Naive thymus-derived CD4-positive, alpha-beta T cell (primary cell): ENCODE measurements around the gene KCMF1. TPM values are rescaled to one million over a fixed set of nuclear protein-coding genes. Genes with fewer than 3 reads are reported as not detected.
A peak's percentile ranks its signal among the peaks of the same experiment; 100 is the strongest.

ENCODE experiments used
- ATAC-seq: fragments of 150-1000 bp; cut with Tn5 transposase; 2 replicates; pipeline ENCODE4 v1.10.0; 2021; ENCODE audit warnings: mild to moderate bottlenecking, moderate library complexity
- CTCF ChIA-PET: fragments of 350-600 bp; sonication (Branson Sonifier 250); formaldehyde crosslinking; loops from one replicate; lab custom pipeline; 2021; ENCODE audit warnings: antibody characterized with exemption; lab: Charles Lee
- POLR2A ChIA-PET: fragments of 350-600 bp; sonication (Branson Sonifier 250); formaldehyde crosslinking; loops from one replicate; lab custom pipeline; 2021; ENCODE audit warnings: antibody characterized with exemption, inconsistent platforms; lab: Charles Lee
- DNase-seq, 9 donors: peaks; one replicate each; pipeline versions ENCODE4 v3.0.0 to v3.0.0-alpha.2; 2020 to 2022; ENCODE audit warnings: mixed read lengths in 1 of 9
- H3K27ac ChIP-seq: one replicate; pipeline ENCODE4 v1.7.0; 2013; ENCODE audit warnings: mild to moderate bottlenecking, low read depth, low read length, moderate library complexity
- H3K27me3 ChIP-seq, 2 donors: one replicate each; pipeline ENCODE4 v1.7.0; 2013; ENCODE audit warnings: low read length in 2 of 2, mild to moderate bottlenecking in 2 of 2, moderate library complexity in 2 of 2; ENCODE audit not compliant: control insufficient read depth in 2 of 2, insufficient read depth in 2 of 2
- H3K36me3 ChIP-seq, 3 experiments: 1 replicate in 2 of 3; 2 replicates in 1 of 3; pipeline ENCODE4 v1.7.0; 2013; ENCODE audit warnings: low read length in 3 of 3, mild to moderate bottlenecking in 3 of 3, moderate library complexity in 1 of 3; ENCODE audit not compliant: insufficient read depth in 3 of 3, control insufficient read depth in 2 of 3
- H3K4me1 ChIP-seq, 2 donors: one replicate each; pipeline ENCODE4 v1.7.0; 2013; ENCODE audit warnings: low read length in 2 of 2, mild to moderate bottlenecking in 2 of 2, moderate library complexity in 1 of 2; ENCODE audit not compliant: control insufficient read depth in 2 of 2, insufficient read depth in 2 of 2
- H3K4me3 ChIP-seq: 2 replicates; pipeline ENCODE4 v1.7.0; 2013; ENCODE audit warnings: mild to moderate bottlenecking, low read length
- H3K9me3 ChIP-seq, 3 experiments: 1 replicate in 2 of 3; 2 replicates in 1 of 3; pipeline ENCODE4 v1.7.0; 2013; ENCODE audit warnings: low read length in 3 of 3; ENCODE audit not compliant: control insufficient read depth in 2 of 3
- H3K27ac Mint-ChIP-seq, 9 donors: one replicate each; pipeline ENCODE4 v1.8.0; 2020 to 2022; ENCODE audit warnings: mixed read lengths in 9 of 9, mild to moderate bottlenecking in 8 of 9, moderate library complexity in 5 of 9, inconsistent platforms in 2 of 9
- H3K27me3 Mint-ChIP-seq, 5 donors: one replicate each; pipeline ENCODE4 v1.8.0; 2021 to 2022; ENCODE audit warnings: mixed read lengths in 5 of 5, mild to moderate bottlenecking in 1 of 5
- H3K36me3 Mint-ChIP-seq, 5 donors: one replicate each; pipeline ENCODE4 v1.8.0; 2020 to 2022; ENCODE audit warnings: mixed read lengths in 5 of 5, mild to moderate bottlenecking in 3 of 5, inconsistent platforms in 1 of 5
- H3K4me1 Mint-ChIP-seq, 7 donors: one replicate each; pipeline ENCODE4 v1.8.0; 2020 to 2022; ENCODE audit warnings: mixed read lengths in 7 of 7, mild to moderate bottlenecking in 3 of 7, inconsistent platforms in 1 of 7
- H3K4me3 Mint-ChIP-seq, 10 donors: one replicate each; pipeline ENCODE4 v1.8.0; 2020 to 2022; ENCODE audit warnings: mild to moderate bottlenecking in 10 of 10, mixed read lengths in 10 of 10, moderate library complexity in 6 of 10, inconsistent platforms in 2 of 10
- H3K9me3 Mint-ChIP-seq, 11 donors: one replicate each; pipeline ENCODE4 v1.8.0; 2020 to 2022; ENCODE audit warnings: mixed read lengths in 11 of 11, mild to moderate bottlenecking in 4 of 11, inconsistent platforms in 1 of 11, moderate library complexity in 1 of 11
- intact Hi-C, 2 donors: fragments of 100-400 bp; cut with micrococcal nuclease; formaldehyde crosslinking; loops; one replicate each; pipeline ENCODE4 v1.15.1; 2023
- polyA plus RNA-seq, 2 donors: library from polyadenylated mRNA; unstranded; fragments of 300-500 nt; fragmentation: Illumina TruSeq; gene quantifications; one replicate each; pipeline ENCODE4 v1.2.3, GENCODE V29; 2021
- total RNA-seq, 6 experiments: library from RNA in 5 of 6; stranded (reverse) in 5 of 6; gene quantifications; 1 replicate in 5 of 6; 2 replicates in 1 of 6; pipeline ENCODE4 v1.2.3 and lab custom pipeline; 2021 to 2026

KCMF1 gene
- total RNA-seq (10 to 100 TPM; 57.7 to 81.3 (median 60.8) TPM), polyA plus RNA-seq (10 to 100 TPM; 15.6 to 20.2 TPM), total RNA-seq (lab: John Stamatoyannopoulos, UW) (33.4 reads per million, percentile 62 among the genes with 10 or more reads in this experiment)

DNA sequence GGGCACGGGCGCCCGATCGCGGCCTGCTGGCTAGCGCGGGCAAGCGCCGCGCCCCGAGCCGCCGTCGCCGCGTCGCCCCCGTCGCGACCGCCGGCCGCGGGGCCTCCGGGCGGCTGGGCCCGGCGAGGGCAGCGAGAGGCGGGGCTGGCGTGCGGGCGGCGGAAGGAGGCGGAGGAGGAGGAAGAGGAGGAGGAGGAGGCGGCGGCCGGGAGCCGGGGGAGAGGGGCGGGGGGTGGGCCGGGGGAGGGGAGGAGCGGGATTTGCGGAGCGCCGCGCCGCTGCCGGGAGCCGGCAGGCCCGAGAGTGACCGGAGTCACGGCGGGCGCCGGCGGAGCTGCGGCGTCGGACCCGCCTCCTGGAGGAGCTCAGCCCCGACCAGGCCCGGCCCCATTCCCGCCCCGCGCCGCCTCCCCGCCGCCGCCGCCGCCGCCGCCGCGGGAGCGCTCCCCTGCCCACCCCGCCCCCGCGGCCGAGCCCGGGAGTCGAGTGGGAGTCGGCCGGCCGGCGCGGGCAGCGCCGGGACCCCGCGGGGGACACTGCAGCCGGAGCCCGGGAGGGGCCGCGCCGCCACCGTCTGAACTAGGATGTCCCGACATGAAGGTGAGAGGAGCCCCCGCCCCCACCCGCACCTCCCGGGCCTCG lies at the start of gene KCMF1:
Gene KCMF1 (plus strand): TSS at position 294 of the 642 bp plus-strand sequence. CDS start 291 bp downstream, at position 585.
- Mint-ChIP-seq H3K4me3 (peak within 1 kb of the TSS; percentile 89 to 100 (median 99)), H3K9me3 (peaks cover 0 to 4% (median 0%) of the 10 kb centered on the region in 11 donors), H3K36me3 (peaks cover 4 to 27% (median 10%) of the 10 kb centered on the region in 5 donors), H3K27me3 (peaks cover 0 to 4% (median 0%) of the 10 kb centered on the region in 5 donors), H3K27ac (peak within 1 kb of the TSS; percentile 97 to 100 (median 99)), H3K4me1 (peaks cover 44 to 67% (median 57%) of the 10 kb centered on the region in 7 donors)
- Histone ChIP-seq H3K9me3 (no peaks in the 10 kb centered on the region), H3K27ac (peak within 1 kb of the TSS; percentile 95), H3K4me1 (peaks cover 31 to 33% of the 10 kb centered on the region in 2 donors), H3K27me3 (no peaks in the 10 kb centered on the region), H3K4me3 (peak within 1 kb of the TSS; percentile 85), H3K36me3 (peaks cover 0 to 3% (median 0%) of the 10 kb centered on the region in 3 experiments)
- ChIA-PET CTCF (interaction anchor here (2.5 kb wide), 1 partner anchor 45 kb away, joined by 11 read pairs; no protein-coding TSS in a partner anchor), POLR2A (interaction anchor here (0.7 to 6.3 kb wide), 7 partner anchors 29 to 590 kb away, joined by 3 to 112 read pairs (median 4); partner anchors contain the start of gene GGCX)
- DNase-seq (peak; percentile 56 to 83 (median 68)), ATAC-seq (peak; percentile 72)
- intact Hi-C loops, result loop anchor here (1.0 to 5.0 kb wide), 7 partner anchors 32 to 1651 kb away; partner anchors contain the start of genes TGOLN2 (in 2 of the 2), RNF103 (in 1 of the 2), SUCLG1 (in 1 of the 2) and TMSB10 (in 1 of the 2)

DNA sequence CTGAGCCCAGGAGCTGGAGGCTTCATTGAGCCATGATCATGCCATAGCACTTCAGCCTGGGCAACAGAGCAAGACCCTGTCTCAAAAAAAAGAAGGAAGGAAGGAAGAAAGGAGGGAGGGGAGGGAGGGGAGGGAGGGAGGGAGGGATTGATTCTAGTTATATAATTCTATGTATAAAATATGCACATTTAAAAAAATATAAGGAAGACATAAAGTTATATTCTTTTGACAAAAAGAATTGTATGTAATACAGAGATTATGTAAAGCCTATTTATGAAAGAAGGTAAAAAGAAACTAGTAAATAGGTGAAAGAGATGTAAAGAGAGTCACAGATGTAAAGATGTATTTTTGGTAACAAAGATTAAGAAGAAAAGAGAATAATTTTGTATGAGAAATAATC lies 48.0 kb upstream of the KCMF1 start:
- intact Hi-C loops, result no loop called here
- H3K9me3 Mint-ChIP-seq, result peaks cover 0 to 4% (median 0%) of the 10 kb centered on the region in 11 donors
- POLR2A ChIA-PET, result interaction anchor here (0.7 to 13.2 kb wide), 5 partner anchors 10 to 671 kb away, joined by 3 to 495 read pairs (median 79); partner anchors contain the start of genes TMSB10 and TRABD2A
- CTCF ChIA-PET, result interaction anchor here (1.0 to 5.0 kb wide), 3 partner anchors 10 to 41 kb away, joined by 3 to 87 read pairs (median 3); partner anchors contain the start of gene TMSB10
- Histone ChIP-seq H3K4me1 (peaks cover 33 to 45% of the 10 kb centered on the region in 2 donors), H3K27ac (no peak overlapping the region), H3K4me3 (no peak overlapping the region), H3K9me3 (no peaks in the 10 kb centered on the region), H3K27me3 (no peaks in the 10 kb centered on the region), H3K36me3 (no peaks in the 10 kb centered on the region)
- DNase-seq, result no peak
- H3K4me1 Mint-ChIP-seq, result peaks cover 41 to 78% (median 66%) of the 10 kb centered on the region in 7 donors
- H3K4me3 Mint-ChIP-seq, result peak overlapping the region in 3 of 10 donors; percentile 8 to 56 (median 45)
- no peak for ATAC-seq
- peak overlapping the region in 8 of 9 donors; percentile 30 to 96 (median 78) for H3K27ac Mint-ChIP-seq
- H3K27me3 Mint-ChIP-seq, result no peaks in the 10 kb centered on the region
- H3K36me3 Mint-ChIP-seq, result peaks cover 0 to 10% (median 0%) of the 10 kb centered on the region in 5 donors

DNA sequence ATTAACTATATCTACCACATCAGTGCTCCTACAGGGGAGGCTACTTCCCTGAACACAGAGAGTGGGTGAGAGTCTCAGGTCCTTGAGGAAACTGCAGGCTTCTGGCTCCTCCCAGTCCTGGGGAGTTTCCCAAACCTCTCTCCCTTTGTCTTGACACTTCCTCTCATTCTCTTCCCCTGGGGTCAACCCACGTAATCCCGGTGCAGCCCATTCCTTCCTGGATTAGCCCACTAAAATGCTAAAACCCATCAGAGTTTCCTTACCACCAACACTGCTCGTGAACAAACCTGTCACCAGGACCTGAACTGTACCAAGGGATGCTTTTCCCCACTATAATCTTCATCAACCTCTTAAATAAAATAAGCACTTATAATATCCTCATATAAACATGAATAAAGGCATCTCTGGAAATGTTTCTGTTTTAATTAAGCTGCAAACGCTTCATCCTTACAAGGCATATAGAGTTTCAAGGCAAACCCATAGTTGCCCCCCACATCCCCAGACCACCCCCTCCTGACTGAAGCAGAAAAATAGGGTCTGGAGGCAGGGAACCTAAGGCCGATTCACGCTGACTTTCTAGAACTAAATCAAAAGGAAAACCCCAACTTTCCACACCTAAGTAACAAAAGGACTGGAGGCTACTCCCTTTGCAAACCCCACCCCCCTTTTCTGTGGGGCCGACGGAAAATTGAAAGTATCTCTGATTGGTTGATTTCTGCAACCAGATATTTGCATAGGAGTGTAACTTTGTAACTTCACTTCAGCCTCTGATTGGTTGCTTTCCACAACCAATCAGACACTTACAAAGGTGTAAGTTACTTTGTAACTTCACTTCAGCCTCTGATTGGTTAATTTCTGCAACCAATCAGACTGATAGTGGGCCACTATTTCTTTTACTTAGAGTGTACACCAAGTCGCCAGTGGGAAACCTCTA lies 46.5 kb upstream of the KCMF1 start:
- peaks cover 36 to 63% (median 53%) of the 10 kb centered on the region in 7 donors for H3K4me1 Mint-ChIP-seq
- ATAC-seq, result peak; percentile 18

DNA sequence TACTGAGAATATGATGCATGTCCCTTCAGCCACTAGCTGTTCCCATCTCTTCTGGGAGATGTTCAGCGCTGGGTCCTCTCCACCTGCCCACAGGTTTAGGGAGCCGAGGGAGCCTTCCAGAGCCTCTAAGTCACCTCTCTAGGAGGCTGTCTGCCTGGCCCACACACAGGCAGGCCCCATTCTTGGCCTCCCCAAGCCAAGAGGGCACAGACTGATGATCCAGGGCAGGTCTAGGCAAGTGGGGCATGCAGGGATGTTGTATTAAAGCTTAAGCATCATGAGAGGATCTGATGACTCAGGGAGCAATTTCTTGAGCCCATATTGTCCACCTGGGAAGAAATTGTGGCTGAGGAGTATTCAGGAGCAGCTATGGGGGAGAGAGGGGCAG lies 45.6 kb upstream of the KCMF1 start:
- H3K9me3 ChIP-seq, result no peaks in the 10 kb centered on the region
- peaks cover 27 to 59% (median 49%) of the 10 kb centered on the region in 7 donors for H3K4me1 Mint-ChIP-seq
- ATAC-seq (peak; percentile 1), DNase-seq (peak in 1 of 9 donors; percentile 45)
- H3K4me1 ChIP-seq, result peaks cover 25 to 29% of the 10 kb centered on the region in 2 donors
- no peaks in the 10 kb centered on the region for H3K27me3 ChIP-seq
- H3K27ac Mint-ChIP-seq, result peak overlapping the region; percentile 91 to 100 (median 96)
- H3K27ac ChIP-seq, result peak overlapping the region; percentile 69
- peaks cover 0 to 7% (median 0%) of the 10 kb centered on the region in 5 donors for H3K36me3 Mint-ChIP-seq
- H3K9me3 Mint-ChIP-seq, result peaks cover 0 to 4% (median 0%) of the 10 kb centered on the region in 11 donors
- no peaks in the 10 kb centered on the region for H3K36me3 ChIP-seq
- intact Hi-C loops, result loop anchor here (1.0 to 5.0 kb wide), 16 partner anchors 20 to 466 kb away; partner anchors contain the start of genes DNAH6 (in 2 of the 2), TMSB10 (in 2 of the 2) and SUCLG1 (in 1 of the 2)
- ChIA-PET CTCF (interaction anchor here (0.6 to 5.0 kb wide), 55 partner anchors 8 to 984 kb away, joined by 3 to 87 read pairs (median 8); partner anchors contain the start of genes TMSB10 and TRABD2A), POLR2A (interaction anchor here (0.6 to 13.2 kb wide), 36 partner anchors 8 to 466 kb away, joined by 3 to 495 read pairs (median 7); partner anchors contain the start of genes SUCLG1, TGOLN2, TMSB10 and TRABD2A)
- H3K4me3 ChIP-seq, result no peak overlapping the region
- H3K4me3 Mint-ChIP-seq, result peak overlapping the region; percentile 91 to 100 (median 94)
- no peaks in the 10 kb centered on the region for H3K27me3 Mint-ChIP-seq

More for the DNA sequence above, 46.5 kb upstream of the KCMF1 start:
- Histone ChIP-seq H3K27me3 (no peaks in the 10 kb centered on the region), H3K9me3 (no peaks in the 10 kb centered on the region), H3K27ac (peak overlapping the region; percentile 70), H3K4me1 (peaks cover 33 to 34% of the 10 kb centered on the region in 2 donors), H3K4me3 (no peak overlapping the region), H3K36me3 (no peaks in the 10 kb centered on the region)
- H3K27me3 Mint-ChIP-seq, result no peaks in the 10 kb centered on the region
- CTCF ChIA-PET, result interaction anchor here (0.6 to 5.0 kb wide), 32 partner anchors 7 to 427 kb away, joined by 3 to 87 read pairs (median 11); partner anchors contain the start of genes TMSB10 and TRABD2A
- H3K9me3 Mint-ChIP-seq, result peaks cover 0 to 4% (median 0%) of the 10 kb centered on the region in 11 donors
- intact Hi-C loops, result loop anchor here (1.0 to 5.0 kb wide), 16 partner anchors 19 to 465 kb away; partner anchors contain the start of genes DNAH6 (in 2 of the 2), TMSB10 (in 2 of the 2) and SUCLG1 (in 1 of the 2)
- H3K4me3 Mint-ChIP-seq, result peak overlapping the region; percentile 34 to 99 (median 94)
- DNase-seq, result peak in 8 of 9 donors; percentile 43 to 85 (median 69)
- H3K36me3 Mint-ChIP-seq, result peaks cover 0 to 7% (median 0%) of the 10 kb centered on the region in 5 donors
- POLR2A ChIA-PET, result interaction anchor here (0.6 to 13.2 kb wide), 22 partner anchors 7 to 438 kb away, joined by 3 to 495 read pairs (median 7); partner anchors contain the start of genes TGOLN2, TMSB10 and TRABD2A
- peak overlapping the region; percentile 87 to 100 (median 95) for H3K27ac Mint-ChIP-seq

DNA sequence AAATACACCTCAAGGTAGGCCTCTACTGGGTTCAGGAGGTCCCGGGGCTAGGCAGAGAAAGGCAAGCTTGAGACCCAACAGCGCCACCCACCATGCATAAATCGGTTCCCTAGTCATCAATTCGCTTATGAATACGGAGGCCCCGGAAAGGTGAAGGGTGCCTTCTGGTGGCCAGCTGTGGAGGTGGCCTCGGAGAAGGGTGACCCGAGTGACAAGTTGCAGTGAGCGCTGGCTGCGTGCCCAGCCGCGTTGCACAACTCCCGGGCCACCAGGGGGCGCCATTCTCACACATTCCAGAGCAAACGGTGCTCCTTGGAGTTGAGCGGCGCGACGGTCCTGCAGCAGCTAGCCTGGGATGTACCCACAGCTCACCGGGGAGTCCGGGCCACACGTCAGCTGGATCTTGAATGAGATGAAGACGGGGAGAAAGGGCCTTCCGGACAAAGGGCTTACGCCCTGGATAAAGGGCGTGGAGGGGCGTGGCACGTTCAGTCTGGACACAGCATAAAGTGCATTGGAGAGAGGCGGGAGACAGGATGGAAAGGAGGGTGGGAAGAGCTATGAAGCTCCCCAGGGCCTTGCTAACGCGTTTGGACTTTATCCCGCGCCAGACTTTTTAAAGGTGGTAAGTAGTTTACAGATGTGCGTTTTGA lies 45.1 kb upstream of the KCMF1 start:
- peak; percentile 94 to 99 (median 97) for DNase-seq
- ATAC-seq, result peak; percentile 90
- H3K27me3 ChIP-seq, result no peaks in the 10 kb centered on the region
- Mint-ChIP-seq H3K9me3 (peaks cover 0 to 4% (median 0%) of the 10 kb centered on the region in 11 donors), H3K4me1 (peaks cover 25 to 55% (median 47%) of the 10 kb centered on the region in 7 donors), H3K4me3 (peak overlapping the region; percentile 91 to 100 (median 94)), H3K36me3 (peaks cover 0 to 7% (median 0%) of the 10 kb centered on the region in 5 donors), H3K27me3 (no peaks in the 10 kb centered on the region), H3K27ac (peak overlapping the region; percentile 91 to 100 (median 96))
- H3K36me3 ChIP-seq, result no peaks in the 10 kb centered on the region
- peaks cover 23 to 29% of the 10 kb centered on the region in 2 donors for H3K4me1 ChIP-seq
- intact Hi-C loops, result loop anchor here (1.0 to 5.0 kb wide), 20 partner anchors 20 to 467 kb away; partner anchors contain the start of genes DNAH6 (in 2 of the 2), TMSB10 (in 2 of the 2) and SUCLG1 (in 1 of the 2)
- peak overlapping the region; percentile 77 for H3K4me3 ChIP-seq
- no peaks in the 10 kb centered on the region for H3K9me3 ChIP-seq
- peak overlapping the region; percentile 69 for H3K27ac ChIP-seq
- ChIA-PET CTCF (interaction anchor here (0.6 to 5.0 kb wide), 74 partner anchors 9 to 983 kb away, joined by 3 to 87 read pairs (median 5); partner anchors contain the start of genes TMSB10 and TRABD2A), POLR2A (interaction anchor here (0.6 to 13.2 kb wide), 41 partner anchors 9 to 467 kb away, joined by 3 to 495 read pairs (median 7); partner anchors contain the start of genes SUCLG1, TGOLN2, TMSB10 and TRABD2A)
